IMR-90 (cell line): ENCODE measurements around the gene NPHP4. TPM values are rescaled to one million over a fixed set of nuclear protein-coding genes. Genes with fewer than 3 reads are reported as not detected.

Source experiments
- ATAC-seq: fragments of 200-7000 bp; cut with Tn5 transposase; 2 replicates; pipeline ENCODE4 v1.9.1; 2020; ENCODE audit warnings: low read depth, mild to moderate bottlenecking, moderate library complexity
- BruUV-seq: library from RNA; stranded (reverse); fragments of 400-500 nt; replicated peaks from 2 replicates; lab custom pipeline; 2021; lab: Mats Ljungman, UMichigan
- CTCF ChIA-PET: fragments of 300-600 bp; formaldehyde crosslinking; extraction: SDS; loops from one replicate; lab custom pipeline; 2021; ENCODE audit warnings: antibody characterized with exemption; lab: Yijun Ruan, JAX
- POLR2A ChIA-PET: fragments of 300-600 bp; sonication (Branson Sonifier 250); formaldehyde crosslinking; loops from one replicate; lab custom pipeline; 2022; ENCODE audit warnings: antibody characterized with exemption; ENCODE audit not compliant: unreplicated experiment; lab: Charles Lee
- DNase-seq: peaks from one replicate; pipeline ENCODE4 v3.0.0; 2013
- H2AFZ ChIP-seq: replicated peaks from 2 replicates; pipeline ENCODE3; 2013; ENCODE audit warnings: low read length, mild to moderate bottlenecking; ENCODE audit not compliant: poor library complexity
- H2AK5ac ChIP-seq: 2 replicates; pipeline ENCODE4 v1.6.1; 2013; ENCODE audit warnings: low read depth, low read length, inconsistent platforms
- H2AK9ac ChIP-seq: replicated peaks from 2 replicates; pipeline ENCODE3; 2013; ENCODE audit warnings: mild to moderate bottlenecking, low read depth, low read length, moderate library complexity; ENCODE audit not compliant: poor library complexity
- H2BK120ac ChIP-seq: 2 replicates; pipeline ENCODE4 v1.6.1; 2013; ENCODE audit warnings: low read depth, low read length, inconsistent platforms
- H2BK15ac ChIP-seq: 3 replicates; pipeline ENCODE4 v1.6.1; 2013; ENCODE audit warnings: low read depth, low read length, inconsistent platforms
- H2BK20ac ChIP-seq: 2 replicates; pipeline ENCODE4 v1.6.1; 2013; ENCODE audit warnings: low read depth, mild to moderate bottlenecking, inconsistent platforms, low read length, moderate library complexity
- H2BK5ac ChIP-seq: 2 replicates; pipeline ENCODE4 v1.6.1; 2013; ENCODE audit warnings: mild to moderate bottlenecking, low read depth, low read length, inconsistent platforms; ENCODE audit not compliant: poor library complexity, severe bottlenecking
- H3K14ac ChIP-seq: replicated peaks from 2 replicates; pipeline ENCODE4 v1.6.1; 2013; ENCODE audit warnings: low read depth, low read length, inconsistent platforms
- H3K18ac ChIP-seq: 2 replicates; pipeline ENCODE4 v1.6.1; 2013; ENCODE audit warnings: low read depth, low read length, control low read depth
- H3K23ac ChIP-seq: 2 replicates; pipeline ENCODE4 v1.6.1; 2013; ENCODE audit warnings: low read depth, low read length, inconsistent platforms
- H3K27ac ChIP-seq: 2 replicates; pipeline ENCODE4 v1.5.1; 2013; ENCODE audit warnings: mild to moderate bottlenecking, control low read depth, low read length; ENCODE audit not compliant: insufficient read depth
- H3K27me3 ChIP-seq: 2 replicates; pipeline ENCODE4 v1.6.1; 2013; ENCODE audit warnings: low read length; ENCODE audit not compliant: control insufficient read depth, insufficient read depth
- H3K36me3 ChIP-seq: 2 replicates; pipeline ENCODE4 v1.6.1; 2013; ENCODE audit warnings: low read length, mixed read lengths; ENCODE audit not compliant: control insufficient read depth, insufficient read depth
- H3K4ac ChIP-seq: 2 replicates; pipeline ENCODE4 v1.6.1; 2013; ENCODE audit warnings: low read depth, low read length, inconsistent platforms
- H3K4me1 ChIP-seq: 2 replicates; pipeline ENCODE4 v1.6.1; 2013; ENCODE audit warnings: low read length, mixed read lengths; ENCODE audit not compliant: control insufficient read depth, insufficient read depth
- H3K4me2 ChIP-seq: 2 replicates; pipeline ENCODE4 v1.6.1; 2013; ENCODE audit warnings: low read depth, mild to moderate bottlenecking, control low read depth, low read length, moderate library complexity
- H3K4me3 ChIP-seq: 2 replicates; pipeline ENCODE4 v1.5.1; 2013; ENCODE audit warnings: low read depth, mild to moderate bottlenecking, control low read depth, low read length, moderate library complexity; ENCODE audit not compliant: insufficient read depth
- H3K56ac ChIP-seq: 2 replicates; pipeline ENCODE4 v1.6.1; 2013; ENCODE audit warnings: low read length, inconsistent platforms; ENCODE audit not compliant: insufficient read depth; ENCODE audit errors: extremely low read depth
- H3K79me1 ChIP-seq, 2 experiments: 2 replicates each; pipeline ENCODE4 v1.6.1; 2013; ENCODE audit warnings: low read length in 2 of 2, inconsistent platforms in 1 of 2, low read depth in 1 of 2
- H3K9ac ChIP-seq: 2 replicates; pipeline ENCODE4 v1.6.1; 2013; ENCODE audit warnings: low read depth, low read length, control low read depth
- H3K9me1 ChIP-seq: 2 replicates; pipeline ENCODE4 v1.6.1; 2013; ENCODE audit warnings: low read length, inconsistent platforms; ENCODE audit not compliant: insufficient read depth
- H3K9me3 ChIP-seq: 2 replicates; pipeline ENCODE4 v1.6.1; 2013; ENCODE audit warnings: low read length; ENCODE audit not compliant: control insufficient read depth, insufficient read depth
- H4K20me1 ChIP-seq: 2 replicates; pipeline ENCODE4 v1.6.1; 2013; ENCODE audit warnings: low read length, inconsistent platforms; ENCODE audit not compliant: insufficient read depth
- H4K5ac ChIP-seq: 2 replicates; pipeline ENCODE4 v1.6.1; 2013; ENCODE audit warnings: mild to moderate bottlenecking, low read depth, low read length, control low read depth
- H4K8ac ChIP-seq, 2 experiments: 2 replicates each; pipeline ENCODE4 v1.6.1; 2013; ENCODE audit warnings: low read depth in 2 of 2, low read length in 2 of 2, control low read depth in 1 of 2, inconsistent platforms in 1 of 2
- H4K91ac ChIP-seq: 2 replicates; pipeline ENCODE4 v1.6.1; 2013; ENCODE audit warnings: low read depth, low read length, inconsistent platforms; ENCODE audit not compliant: insufficient read depth
- MAFK ChIP-seq: IDR thresholded peaks from 2 replicates; pipeline ENCODE4 v1.6.1; 2012; ENCODE audit warnings: low read depth, low read length, improper control_type of control experiment
- NFE2L2 ChIP-seq: fragments of 150-350 bp; IDR thresholded peaks from 2 replicates; pipeline ENCODE4 v1.6.1; 2016; ENCODE audit warnings: low read depth, mild to moderate bottlenecking, low read length
- POLR2A ChIP-seq: IDR thresholded peaks from 2 replicates; pipeline ENCODE4 v1.6.1; 2012; ENCODE audit warnings: mild to moderate bottlenecking, low read depth, low read length
- WGBS, 2 experiments: methylation state at CpG; one replicate each; pipeline versions ENCODE4 v1.1.5 to v1.1.7; 2013; ENCODE audit warnings: missing lambda C conversion rate in 2 of 2; ENCODE audit not compliant: insufficient read length in 1 of 2; ENCODE audit errors: extremely low coverage in 2 of 2; 5-methylcytosine and 5-hydroxymethylcytosine counted together
- dilution Hi-C: fragments of 300-500 bp; cut with HindIII; formaldehyde crosslinking; loops from one replicate; pipeline ENCODE4 v1.14.3; 2018; ENCODE audit warnings: low sequenced_read_pairs; ENCODE audit not compliant: unreplicated experiment
- in situ Hi-C: fragments of 300-500 bp; cut with MboI; formaldehyde crosslinking; loops from 3 replicates; pipeline ENCODE4 v1.14.3; 2019; ENCODE audit warnings: low sequenced_read_pairs, inconsistent platforms, mixed read lengths
- intact Hi-C: fragments of 100-400 bp; cut with micrococcal nuclease; formaldehyde crosslinking; loops from 2 replicates; pipeline ENCODE4 v1.10.0; 2022
- polyA plus RNA-seq, 3 experiments: library from polyadenylated mRNA; depleted of rRNA; stranded (reverse); fragments of >200 nt; gene quantifications; 2 replicates each; pipeline ENCODE4 v1.2.3, GENCODE V29; 2012; ENCODE audit warnings: low replicate concordance in 1 of 3
- total RNA-seq: library from RNA; depleted of rRNA; stranded (reverse); fragments of >200 nt; gene quantifications from 2 replicates; pipeline ENCODE4 v1.2.3, GENCODE V29; 2012
- TF ChIP-seq, protein P1 (sequence below): fragments of 150-350 bp; IDR thresholded peaks from 2 replicates; pipeline ENCODE4 v1.6.1; 2016; ENCODE audit warnings: low read depth, mild to moderate bottlenecking, low read length, moderate library complexity, borderline replicate concordance

Gene NPHP4
- total and polyA plus RNA-seq, 2 of the 4 experiments (the other 2 are of a cell fraction) = 2.0 to 5.5 TPM

DNA sequence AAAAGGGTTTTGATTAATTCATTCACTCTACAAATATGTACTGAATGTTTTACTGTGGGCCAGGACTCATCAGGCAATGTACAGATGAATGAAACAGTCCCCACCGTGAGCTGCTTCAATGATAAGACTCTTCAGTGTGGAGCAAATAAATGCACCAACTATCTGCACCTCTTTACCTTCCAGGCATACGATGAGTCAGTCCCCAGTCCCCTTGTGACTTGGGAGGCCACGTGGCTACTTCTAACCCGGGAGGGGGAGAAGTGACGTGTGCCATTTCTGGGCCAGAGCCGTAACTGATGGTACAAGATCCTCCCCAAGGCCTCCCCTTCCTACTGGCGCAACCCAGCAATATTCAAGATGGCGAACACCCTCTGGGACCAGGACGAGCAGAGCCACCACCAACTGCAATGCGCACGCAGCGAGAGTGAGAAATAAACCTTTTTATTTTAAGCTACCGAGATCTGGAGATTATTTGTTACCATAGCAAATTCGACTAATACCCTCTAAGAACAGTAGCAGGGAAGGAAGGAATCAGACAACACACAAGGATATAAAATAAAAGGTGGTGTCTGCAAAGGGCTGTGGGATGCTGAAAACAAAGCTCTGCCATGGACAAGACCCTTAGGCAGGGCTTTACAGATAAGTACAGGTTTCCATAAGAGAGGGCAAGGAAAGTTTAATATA, 74.5 kb downstream of the NPHP4 start:
- no TSS peak for BruUV-seq

More for the DNA sequence above, 74.5 kb downstream of the NPHP4 start:
- Histone ChIP-seq H3K18ac (no peak overlapping the region), H3K56ac (no peak overlapping the region), H3K27ac (no peak overlapping the region), H3K4ac (no peak overlapping the region), H3K9me3 (no peaks in the 10 kb centered on the region), H2BK15ac (no peak overlapping the region), H2BK20ac (no peak overlapping the region), H4K20me1 (peaks cover 3% of the 10 kb centered on the region; the same call in 1 of the 2 replicates), H3K79me1 (no peaks in the 10 kb centered on the region), H3K36me3 (no peaks in the 10 kb centered on the region), H3K27me3 (no peaks in the 10 kb centered on the region), H4K5ac (no peak overlapping the region), H2BK5ac (no peak overlapping the region), H3K4me3 (no peak overlapping the region), H4K91ac (no peak overlapping the region), H3K4me2 (no peak overlapping the region), H3K14ac (no peak overlapping the region), H2AFZ (no peak overlapping the region), H2BK120ac (no peak overlapping the region), H2AK5ac (no peak overlapping the region), H4K8ac (no peak overlapping the region), H3K9ac (no peak overlapping the region), H2AK9ac (no peak overlapping the region), H3K23ac (no peak overlapping the region), H3K4me1 (peaks cover 5% of the 10 kb centered on the region), H3K9me1 (no peaks in the 10 kb centered on the region)
- DNase-seq (no peak), ATAC-seq (no peak)
- no peak for TF ChIP-seq NFE2L2
- TF ChIP-seq POLR2A = no peak
- no peak for TF ChIP-seq MAFK
- TF ChIP-seq, protein P1, sequence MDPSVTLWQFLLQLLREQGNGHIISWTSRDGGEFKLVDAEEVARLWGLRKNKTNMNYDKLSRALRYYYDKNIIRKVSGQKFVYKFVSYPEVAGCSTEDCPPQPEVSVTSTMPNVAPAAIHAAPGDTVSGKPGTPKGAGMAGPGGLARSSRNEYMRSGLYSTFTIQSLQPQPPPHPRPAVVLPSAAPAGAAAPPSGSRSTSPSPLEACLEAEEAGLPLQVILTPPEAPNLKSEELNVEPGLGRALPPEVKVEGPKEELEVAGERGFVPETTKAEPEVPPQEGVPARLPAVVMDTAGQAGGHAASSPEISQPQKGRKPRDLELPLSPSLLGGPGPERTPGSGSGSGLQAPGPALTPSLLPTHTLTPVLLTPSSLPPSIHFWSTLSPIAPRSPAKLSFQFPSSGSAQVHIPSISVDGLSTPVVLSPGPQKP = no peak
- dilution Hi-C loops = no loop called here
- 100% methylated on average over 2 of the region's 14 CpGs; no CpG with 5 or more reads in 1 of the 2 experiments for WGBS, 2 experiments
- in situ Hi-C loops = loop anchor here (5.0 to 25.0 kb wide), 2 partner anchors 405 to 2005 kb away; partner anchors contain the start of gene C1orf174
- ChIA-PET CTCF (no interaction called here), POLR2A (no interaction called here)
- intact Hi-C loops = loop anchor here (2.0 kb wide), 1 partner anchor 57 kb away; no protein-coding TSS in a partner anchor
